H1 (cell line): ENCODE results near the gene CCNG2. TPM values are rescaled to one million over a fixed set of nuclear protein-coding genes. Genes with fewer than 3 reads are reported as not detected.

Source experiments
- CTCF ChIA-PET: fragments of 300-600 bp; sonication (Branson Sonifier 250); formaldehyde crosslinking; loops from one replicate; lab custom pipeline; 2021; ENCODE audit not compliant: partially characterized antibody; lab: Charles Lee
- POLR2A ChIA-PET: fragments of 300-600 bp; sonication (Branson Sonifier 250); formaldehyde crosslinking; loops from one replicate; lab custom pipeline; 2021; ENCODE audit warnings: inconsistent platforms; ENCODE audit not compliant: partially characterized antibody; lab: Charles Lee
- DNase-seq, 2 experiments: peaks; one replicate each; pipeline versions ENCODE4 v3.0.0 to v3.0.0-alpha.2; 2010 to 2022; ENCODE audit warnings: low spot score in 2 of 2, low read depth in 1 of 2, mixed read lengths in 1 of 2
- FAIRE-seq: peaks from 2 replicates; lab custom pipeline; 2011; peaks lifted over from hg19 to GRCh38; lab: Jason Lieb, UNC
- H2AFZ ChIP-seq: 2 replicates; pipeline ENCODE4 v1.8.1; 2012; ENCODE audit warnings: low read length, inconsistent platforms
- H2AK5ac ChIP-seq: 2 replicates; pipeline ENCODE4 v1.6.1; 2013; ENCODE audit warnings: low read depth, low read length
- H2BK120ac ChIP-seq: replicated peaks from 2 replicates; pipeline ENCODE3; 2013; ENCODE audit warnings: low read depth, low read length, inconsistent platforms
- H2BK12ac ChIP-seq: 2 replicates; pipeline ENCODE4 v1.6.1; 2013; ENCODE audit warnings: low read depth, low read length
- H2BK15ac ChIP-seq: 2 replicates; pipeline ENCODE4 v1.6.1; 2013; ENCODE audit warnings: low read length
- H2BK20ac ChIP-seq: 2 replicates; pipeline ENCODE4 v1.6.1; 2013; ENCODE audit warnings: low read length
- H2BK5ac ChIP-seq: 2 replicates; pipeline ENCODE4 v1.6.1; 2013; ENCODE audit warnings: low read depth, low read length
- H3K14ac ChIP-seq: 2 replicates; pipeline ENCODE4 v1.6.1; 2013; ENCODE audit warnings: inconsistent platforms; ENCODE audit not compliant: insufficient read length
- H3K18ac ChIP-seq: 2 replicates; pipeline ENCODE4 v1.6.1; 2013; ENCODE audit warnings: low read length; ENCODE audit errors: extremely low read depth
- H3K23ac ChIP-seq: 2 replicates; pipeline ENCODE4 v1.6.1; 2013; ENCODE audit warnings: inconsistent platforms; ENCODE audit not compliant: insufficient read length
- H3K23me2 ChIP-seq: 2 replicates; pipeline ENCODE4 v1.6.1; 2013; ENCODE audit warnings: low read depth, low read length
- H3K27ac ChIP-seq: 2 replicates; pipeline ENCODE4 v1.6.1; 2011; ENCODE audit warnings: low read depth, low read length, inconsistent platforms
- H3K27me3 ChIP-seq, 4 experiments: replicated peaks in 1 of 4; 1 replicate in 1 of 4; 2 replicates in 3 of 4; pipeline versions ENCODE4 v1.6.1 to v1.8.1; 2011 to 2013; ENCODE audit warnings: low read length in 3 of 4, mild to moderate bottlenecking in 3 of 4, inconsistent platforms in 2 of 4, mixed read lengths in 2 of 4, moderate library complexity in 1 of 4; ENCODE audit not compliant: control insufficient read depth in 3 of 4, insufficient read depth in 3 of 4; ENCODE audit errors: extremely low read depth in 1 of 4
- H3K36me3 ChIP-seq, 4 experiments: 2 replicates each; pipeline versions ENCODE4 v1.6.1 to v1.8.1; 2011 to 2013; ENCODE audit warnings: mild to moderate bottlenecking in 4 of 4, low read length in 3 of 4, moderate library complexity in 2 of 4, control low read depth in 1 of 4, inconsistent platforms in 1 of 4; ENCODE audit not compliant: insufficient read depth in 4 of 4, control insufficient read depth in 2 of 4
- H3K4ac ChIP-seq: replicated peaks from 2 replicates; pipeline ENCODE3; 2013; ENCODE audit warnings: low read length, low read depth, mixed read lengths, inconsistent platforms; ENCODE audit not compliant: insufficient read length
- H3K4me1 ChIP-seq, 4 experiments: replicated peaks in 1 of 4; 1 replicate in 1 of 4; 2 replicates in 3 of 4; pipeline versions ENCODE4 v1.6.1 to v1.8.1; 2011 to 2013; ENCODE audit warnings: low read length in 3 of 4, inconsistent platforms in 2 of 4, mixed read lengths in 1 of 4; ENCODE audit not compliant: insufficient read depth in 4 of 4, control insufficient read depth in 3 of 4
- H3K4me2 ChIP-seq, 2 experiments: 2 replicates each; pipeline versions ENCODE4 v1.6.1 to v1.8.1; 2011 to 2013; ENCODE audit warnings: low read depth in 2 of 2, low read length in 2 of 2, control low read depth in 1 of 2, inconsistent platforms in 1 of 2, mild to moderate bottlenecking in 1 of 2; ENCODE audit not compliant: insufficient read depth in 1 of 2
- H3K4me3 ChIP-seq, 4 experiments: fragments of 200-600, 300-600 bp in 1 of 4; sonication (generic), shearing (Covaris generic), sonication (Bioruptor Twin) in 1 of 4; 2 replicates each; pipeline versions ENCODE4 v1.5.1 to v1.8.1; 2011 to 2016; ENCODE audit warnings: low read length in 4 of 4, low read depth in 3 of 4, control low read depth in 2 of 4, inconsistent platforms in 2 of 4, mild to moderate bottlenecking in 2 of 4, mixed read lengths in 1 of 4, moderate library complexity in 1 of 4; ENCODE audit not compliant: insufficient read depth in 2 of 4; ENCODE audit errors: extremely low read depth in 1 of 4
- H3K56ac ChIP-seq: replicated peaks from 2 replicates; pipeline ENCODE3; 2013; ENCODE audit warnings: low read depth, mild to moderate bottlenecking, mixed read lengths, low read length, inconsistent platforms; ENCODE audit not compliant: insufficient read length
- H3K79me1 ChIP-seq: 2 replicates; pipeline ENCODE4 v1.6.1; 2013; ENCODE audit warnings: low read depth, low read length, control low read depth
- H3K79me2 ChIP-seq, 2 experiments: 2 replicates each; pipeline versions ENCODE4 v1.6.1 to v1.8.1; 2012 to 2013; ENCODE audit warnings: low read length in 2 of 2, mild to moderate bottlenecking in 2 of 2, inconsistent platforms in 1 of 2; ENCODE audit not compliant: insufficient read depth in 2 of 2, control insufficient read depth in 1 of 2
- H3K9ac ChIP-seq, 4 experiments: replicated peaks in 1 of 4; 1 replicate in 1 of 4; 2 replicates in 3 of 4; pipeline versions ENCODE4 v1.6.1 to v1.8.1; 2011 to 2013; ENCODE audit warnings: low read depth in 3 of 4, low read length in 3 of 4, control low read depth in 2 of 4, mild to moderate bottlenecking in 2 of 4, moderate library complexity in 2 of 4, inconsistent platforms in 1 of 4; ENCODE audit errors: extremely low read depth in 1 of 4
- H3K9me3 ChIP-seq, 2 experiments: 2 replicates each; pipeline versions ENCODE4 v1.6.1 to v1.8.1; 2012 to 2013; ENCODE audit warnings: mild to moderate bottlenecking in 2 of 2, moderate library complexity in 2 of 2, control low read depth in 1 of 2, inconsistent platforms in 1 of 2, low read depth in 1 of 2, low read length in 1 of 2, mixed read lengths in 1 of 2; ENCODE audit not compliant: insufficient read depth in 2 of 2
- H4K20me1 ChIP-seq, 2 experiments: replicated peaks in 1 of 2; 2 replicates each; pipeline versions ENCODE3 to v1.8.1; 2011 to 2013; ENCODE audit warnings: inconsistent platforms in 2 of 2, low read length in 2 of 2, mild to moderate bottlenecking in 1 of 2; ENCODE audit not compliant: insufficient read depth in 2 of 2, control insufficient read depth in 1 of 2
- H4K5ac ChIP-seq: 2 replicates; pipeline ENCODE4 v1.6.1; 2013; ENCODE audit warnings: low read length, low read depth, mixed read lengths, inconsistent platforms; ENCODE audit not compliant: insufficient read length
- H4K8ac ChIP-seq: 2 replicates; pipeline ENCODE4 v1.8.0; 2013; ENCODE audit warnings: mild to moderate bottlenecking, moderate library complexity, low read length, inconsistent platforms; ENCODE audit not compliant: insufficient read depth; ENCODE audit errors: extremely low read depth
- H4K91ac ChIP-seq: replicated peaks from 2 replicates; pipeline ENCODE3; 2013; ENCODE audit warnings: low read length, mixed read lengths, inconsistent platforms; ENCODE audit not compliant: insufficient read length
- CBX8 ChIP-seq: fragments of 300-800, 300-1000 bp; sonication (generic); IDR thresholded peaks from 2 replicates; pipeline ENCODE4 v1.7.1; 2016; ENCODE audit warnings: low read depth, low read length, borderline replicate concordance
- CTBP2 ChIP-seq: IDR thresholded peaks from 2 replicates; pipeline ENCODE4 v1.7.0; 2011; ENCODE audit warnings: borderline replicate concordance, mild to moderate bottlenecking, moderate library complexity, mixed read lengths, low read length; ENCODE audit not compliant: insufficient read depth, insufficient read length
- EP300 ChIP-seq, 2 experiments: IDR thresholded peaks; 1 replicate in 1 of 2; 2 replicates in 1 of 2; pipeline ENCODE4 v1.6.1; 2011 to 2012; ENCODE audit warnings: low read depth in 2 of 2, low read length in 2 of 2, mild to moderate bottlenecking in 2 of 2, borderline replicate concordance in 1 of 2, inconsistent platforms in 1 of 2, moderate library complexity in 1 of 2
- JUN ChIP-seq: IDR thresholded peaks from 2 replicates; pipeline ENCODE4 v1.6.1; 2011; ENCODE audit warnings: low read depth, mild to moderate bottlenecking, improper control_type of control experiment, low read length
- SAP30 ChIP-seq: fragments of 300-600 bp; sonication (generic); IDR thresholded peaks from 2 replicates; pipeline ENCODE4 v1.7.1; 2012; ENCODE audit warnings: low read length, moderate library complexity, mild to moderate bottlenecking, inconsistent platforms; ENCODE audit not compliant: insufficient read depth, insufficient replicate concordance
- WGBS, 2 experiments: shearing (Covaris generic) in 1 of 2; methylation state at CpG; one replicate each; pipeline versions ENCODE4 v1.1.6 to v1.1.7; 2013 to 2015; ENCODE audit warnings: low lambda C conversion rate in 2 of 2, mixed read lengths in 2 of 2, inconsistent platforms in 1 of 2, low coverage in 1 of 2, missing lambda C conversion rate in 1 of 2; ENCODE audit not compliant: insufficient replicate concordance in 2 of 2, insufficient coverage in 1 of 2, insufficient read length in 1 of 2; ENCODE audit errors: extremely low coverage in 1 of 2, missing lambda C conversion rate in 1 of 2; 5-methylcytosine and 5-hydroxymethylcytosine counted together
- long read RNA-seq, 2 experiments: library from RNA in 1 of 2; library from capped mRNA in 1 of 2; stranded (forward); transcript quantifications; one replicate each; pipeline ENCODE4 v2.0.0, GENCODE V29; 2021; ENCODE audit warnings: inconsistent platforms in 1 of 2
- polyA minus RNA-seq, 3 experiments: library from RNA; depleted of rRNA, polyadenylated mRNA; stranded (reverse); fragments of >200 nt; gene quantifications; 1 replicate in 2 of 3; 2 replicates in 1 of 3; pipeline ENCODE4 v1.2.3, GENCODE V29; 2011
- polyA plus RNA-seq, 7 experiments: library from polyadenylated mRNA; depleted of rRNA in 3 of 7; stranded (reverse) in 5 of 7; unstranded in 2 of 7; fragments of >200 nt in 5 of 7; fragments of 200-250 nt in 2 of 7; gene quantifications; 1 replicate in 5 of 7; 2 replicates in 1 of 7; 4 replicates in 1 of 7; pipeline versions ENCODE4 v1.2.1 to v1.2.3, GENCODE V29; 2011 to 2013; ENCODE audit warnings: missing spikeins in 2 of 7, mixed read lengths in 2 of 7
- total RNA-seq: library from RNA; stranded (reverse); fragmentation: NEBNext Ultra II Directional; extraction: Animal tissue kit (Norgen Biotek cat#: 25700); gene quantifications from 2 replicates; pipeline ENCODE4 v1.2.1, GENCODE V29; 2021

CCNG2 gene, protein sequence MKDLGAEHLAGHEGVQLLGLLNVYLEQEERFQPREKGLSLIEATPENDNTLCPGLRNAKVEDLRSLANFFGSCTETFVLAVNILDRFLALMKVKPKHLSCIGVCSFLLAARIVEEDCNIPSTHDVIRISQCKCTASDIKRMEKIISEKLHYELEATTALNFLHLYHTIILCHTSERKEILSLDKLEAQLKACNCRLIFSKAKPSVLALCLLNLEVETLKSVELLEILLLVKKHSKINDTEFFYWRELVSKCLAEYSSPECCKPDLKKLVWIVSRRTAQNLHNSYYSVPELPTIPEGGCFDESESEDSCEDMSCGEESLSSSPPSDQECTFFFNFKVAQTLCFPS
- 13.9 and 15.4 TPM in 2 replicates for total RNA-seq
- 2.2 and 3.5 TPM in 2 replicates for polyA plus RNA-seq (2011; rRNA removed)
- polyA plus RNA-seq (2011; cell fraction: cytosol; rRNA removed) = 4.2 TPM
- 4.4 TPM for polyA plus RNA-seq (2011; cell fraction: nucleus; rRNA removed)
- polyA plus RNA-seq (2012, experiment 1 of 2) = 7.0 to 10.9 TPM (median 8.0 TPM) in 4 replicates
- 2.7 TPM for polyA plus RNA-seq (2012, experiment 2 of 2)
- polyA plus RNA-seq (2013, experiment 1 of 2) = 7.2 TPM
- 7.3 TPM for polyA plus RNA-seq (2013, experiment 2 of 2)
- polyA minus RNA-seq (2011; rRNA and poly(A)+ RNA removed) = 3.9 and 5.0 TPM in 2 replicates
- polyA minus RNA-seq (2011; cell fraction: cytosol; rRNA and poly(A)+ RNA removed) = 4.8 TPM
- polyA minus RNA-seq (2011; cell fraction: nucleus; rRNA and poly(A)+ RNA removed) = 10.2 TPM
- long read RNA-seq, experiment 1, full-length matches to known transcripts = 3 of 8 reads
- long read RNA-seq, experiment 1, partial matches to known transcripts = 4 of 8 reads
- long read RNA-seq, experiment 1, other reads (novel, unspliced or antisense) = 1 of 8 reads
- long read RNA-seq, experiment 2 = 0 reads

DNA sequence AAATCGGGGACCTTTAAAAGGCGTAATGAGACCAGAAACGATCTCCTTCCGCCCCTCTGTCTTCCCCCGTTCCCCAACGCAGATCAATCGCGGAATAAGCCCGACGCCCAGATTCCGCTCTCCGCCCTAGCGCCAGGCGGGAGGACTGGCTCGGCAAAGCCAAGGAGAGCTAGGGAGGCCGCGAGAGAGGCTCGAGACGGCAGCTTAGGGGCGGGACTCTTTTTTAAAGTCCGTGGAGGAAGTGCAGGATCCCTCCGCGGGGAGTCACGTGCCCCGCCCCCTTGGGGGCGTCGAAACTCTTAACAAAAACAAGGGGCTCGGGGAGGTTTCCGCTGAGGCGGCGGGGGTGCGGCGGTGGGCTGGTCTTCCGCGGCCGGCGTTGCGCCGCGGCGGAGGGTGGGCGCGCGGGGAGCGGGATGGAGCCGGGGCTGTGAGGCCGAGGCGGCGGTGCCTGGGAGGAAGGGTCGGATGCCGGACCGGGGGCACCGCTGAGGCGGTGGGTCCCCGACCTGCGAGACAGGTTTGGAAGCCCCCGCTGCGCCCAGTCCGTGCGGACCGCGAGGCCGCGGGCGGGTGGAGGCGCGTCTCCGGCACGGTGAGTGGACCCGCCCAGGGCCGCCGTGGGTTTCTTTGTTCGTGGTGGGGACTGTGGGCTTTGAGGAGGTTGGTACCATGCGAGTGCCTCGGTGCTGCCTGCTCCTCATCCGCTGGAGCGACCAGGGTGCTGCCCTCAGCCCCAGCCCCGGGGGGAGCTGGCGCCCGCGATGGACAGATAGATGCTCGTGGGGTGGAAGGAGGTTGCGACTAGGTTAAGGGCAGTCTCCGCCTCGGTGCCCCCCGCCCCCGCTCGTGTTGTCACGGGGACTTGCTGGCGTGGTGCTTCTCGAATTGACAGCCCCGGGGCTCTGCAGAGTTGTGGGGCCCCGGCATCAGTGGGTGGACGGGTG lies at the start of gene CCNG2:
CCNG2 (plus strand) TSS at position 296 of the 947 bp plus-strand sequence. CDS start 1,326 bp downstream, outside the sequence.
- Histone ChIP-seq H3K14ac (no peak within 1 kb of the TSS), H4K8ac (peak within 1 kb of the TSS; percentile 100), H3K18ac (peak within 1 kb of the TSS; percentile 99), H3K27ac (peak within 1 kb of the TSS; percentile 100), H3K4me2 (peak within 1 kb of the TSS; percentile 81 to 84), H3K79me1 (no peaks in the 10 kb centered on the region), H4K20me1 (peaks cover 0 to 4% of the 10 kb centered on the region in 2 experiments), H3K9ac (peak within 1 kb of the TSS; percentile 96 to 99 (median 99)), H2AFZ (peak within 1 kb of the TSS; percentile 90; the same call in 1 of the 2 replicates), H2AK5ac (no peak within 1 kb of the TSS), H3K23ac (no peak within 1 kb of the TSS), H3K9me3 (no peaks in the 10 kb centered on the region), H2BK12ac (peak within 1 kb of the TSS; percentile 96), H4K5ac (peak within 1 kb of the TSS; percentile 97), H2BK5ac (peak within 1 kb of the TSS; percentile 100), H3K79me2 (peaks cover 0 to 11% of the 10 kb centered on the region in 2 experiments; a peak in 2 of 4 replicates), H3K36me3 (peaks cover 11 to 31% (median 16%) of the 10 kb centered on the region in 4 experiments), H3K56ac (peak within 1 kb of the TSS; percentile 88), H3K27me3 (no peaks in the 10 kb centered on the region), H3K23me2 (peaks cover 3% of the 10 kb centered on the region; the same call in 1 of the 2 replicates), H3K4me3 (peak within 1 kb of the TSS; percentile 76 to 94 (median 92)), H3K4ac (peak within 1 kb of the TSS; percentile 92), H3K4me1 (peaks cover 0 to 6% (median 2%) of the 10 kb centered on the region in 4 experiments; a peak in 4 of 7 replicates), H2BK15ac (peak within 1 kb of the TSS; percentile 97; the same call in 1 of the 2 replicates), H4K91ac (peak within 1 kb of the TSS; percentile 98), H2BK120ac (peak within 1 kb of the TSS; percentile 71), H2BK20ac (peak within 1 kb of the TSS; percentile 76; the same call in 1 of the 2 replicates)
- FAIRE-seq (no peak), DNase-seq (peak; percentile 84 to 97)
- WGBS, 2 experiments = 2% methylated on average over 65 of the region's 94 CpGs; no CpG with 5 or more reads in 1 of the 2 experiments
- ChIA-PET CTCF (interaction anchor here (0.5 to 1.9 kb wide), 6 partner anchors 46 to 392 kb away, joined by 3 to 4 read pairs (median 3); no protein-coding TSS in a partner anchor), POLR2A (interaction anchor here (0.5 to 5.8 kb wide), 23 partner anchors 9 to 360 kb away, joined by 3 to 39 read pairs (median 5); partner anchors contain the start of gene CCNI)
- TF ChIP-seq JUN (no peak), SAP30 (peak; percentile 85), CTBP2 (peak; percentile 87), CBX8 (no peak), EP300 (IDR thresholded peaks at IDR 0.05; ENCODE audit: borderline replicate concordance in 1 of 2, low read depth in 2 of 2, low read length in 2 of 2) (no peak)
